Measurements from ENCODE around the gene SNX17. TPM values are rescaled to one million over a fixed set of nuclear protein-coding genes. Genes with fewer than 3 reads are reported as not detected.
"Not testable (repeated sequence)": the region's sequence is repeated elsewhere in the genome, so short reads cannot be mapped to it uniquely, and the experiment has no call there.

The SNX17 gene
- total and polyA plus RNA-seq, 12 donors = 66.8 to 174 (median 127) TPM

- no peak overlapping the region for H3K27ac ChIP-seq
- intact Hi-C loops (cut with DNase I) = no loop called here
- H3K27me3 ChIP-seq = no peaks in the 10 kb centered on the region
- H3K4me1 ChIP-seq (replicated peaks in 1 of 2) = peaks cover 24 to 28% of the 10 kb centered on the region in 2 donors
- DNase-seq = no peak
- no peaks in the 10 kb centered on the region for H3K9me3 ChIP-seq (replicated peaks in 1 of 3)
- no peaks in the 10 kb centered on the region for H3K36me3 ChIP-seq (replicated peaks in 1 of 2)
- 84 to 89% (median 87%) methylated on average over 6 of the region's 6 CpGs for WGBS, 4 donors
- no peak overlapping the region for H3K4me3 ChIP-seq
- TF ChIP-seq CTCF (IDR thresholded peaks at IDR 0.05) = no peak
These were observed 18.4 kb upstream of the SNX17 start for GRCh38 chr2:27351802-27352598.

GRCh38 chr2:27353386-27353761 is 17.0 kb upstream of the SNX17 start:
- H3K9me3 ChIP-seq (replicated peaks in 1 of 3); intact Hi-C loops (cut with DNase I); DNase-seq; H3K36me3 ChIP-seq (replicated peaks in 1 of 2); H3K4me3 ChIP-seq; H3K27me3 ChIP-seq: not testable (repeated sequence)
- H3K4me1 ChIP-seq (replicated peaks in 1 of 2) = peaks cover 34 to 39% of the 10 kb centered on the region in 2 donors
- peak overlapping the region in 2 of 5 donors; percentile 56 to 66 for H3K27ac ChIP-seq
- 91 to 96% (median 92%) methylated on average over 5 of the region's 5 CpGs for WGBS, 4 donors

GRCh38 chr2:27353762-27354596 is 16.4 kb upstream of the SNX17 start:
- H3K9me3 ChIP-seq (replicated peaks in 1 of 3) = no peaks in the 10 kb centered on the region
- DNase-seq = peak in 3 of 7 donors; percentile 37 to 61 (median 45)
- H3K36me3 ChIP-seq (replicated peaks in 1 of 2) = no peaks in the 10 kb centered on the region
- H3K4me3 ChIP-seq = no peak overlapping the region
- no peaks in the 10 kb centered on the region for H3K27me3 ChIP-seq
- intact Hi-C loops (cut with DNase I) = no loop called here
- H3K27ac ChIP-seq = peak overlapping the region in 4 of 5 donors; percentile 36 to 66 (median 53)
- TF ChIP-seq CTCF (IDR thresholded peaks at IDR 0.05) (no peak), POLR2A (IDR thresholded peaks at IDR 0.05) (no peak)
- WGBS, 4 donors = 40 to 52% (median 45%) methylated on average over 7 of the region's 7 CpGs
- H3K4me1 ChIP-seq (replicated peaks in 1 of 2) = peaks cover 34 to 39% of the 10 kb centered on the region in 2 donors

GRCh38 chr2:27354597-27354927 is 15.9 kb upstream of the SNX17 start:
- no peaks in the 10 kb centered on the region for H3K9me3 ChIP-seq (replicated peaks in 1 of 3)
- peak overlapping the region in 3 of 5 donors; percentile 36 to 66 (median 56) for H3K27ac ChIP-seq
- no peak for TF ChIP-seq CTCF (IDR thresholded peaks at IDR 0.05)
- no peaks in the 10 kb centered on the region for H3K27me3 ChIP-seq
- no peaks in the 10 kb centered on the region for H3K36me3 ChIP-seq (replicated peaks in 1 of 2)
- no peak for DNase-seq
- 71 to 85% (median 82%) methylated on average over 6 to 7 of the region's 7 CpGs for WGBS, 4 donors
- H3K4me3 ChIP-seq = no peak overlapping the region
- intact Hi-C loops (cut with DNase I) = no loop called here
- H3K4me1 ChIP-seq (replicated peaks in 1 of 2) = peaks cover 34 to 39% of the 10 kb centered on the region in 2 donors
